Globus pallidus (tissue), 1 donor: ENCODE results near the gene WNK2.

Source experiments
- DNase-seq: peaks from one replicate; pipeline ENCODE4 v3.0.0-alpha.2; 2015; ENCODE audit warnings: low spot score

Gene WNK2

DNA sequence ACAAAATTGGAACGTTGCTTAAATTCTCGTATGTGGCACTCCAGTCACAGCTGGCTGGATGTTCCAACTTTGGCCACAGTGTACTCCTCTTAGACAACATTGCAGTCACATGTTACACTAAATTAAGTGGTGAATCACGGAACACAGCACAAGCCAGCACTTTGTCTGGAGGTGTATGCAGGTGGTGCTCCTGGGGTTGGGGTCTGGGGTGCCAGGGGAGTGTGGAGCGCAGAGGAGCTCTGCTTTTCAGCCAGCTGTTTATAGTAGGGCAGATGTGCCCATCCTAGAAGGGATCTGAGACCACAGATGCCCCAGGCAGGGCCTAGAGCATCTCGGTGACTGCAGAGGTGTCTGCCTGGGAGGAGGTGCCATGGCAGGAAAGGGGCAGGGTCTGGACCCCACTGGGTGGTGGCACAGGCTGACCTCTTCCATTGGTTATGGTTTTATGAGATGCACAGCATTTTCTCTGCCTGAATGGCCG lies 82.6 kb downstream of the WNK2 start:
- DNase-seq: no peak

GRCh38 chr9:93267091-93267541 lies 83.2 kb downstream of the WNK2 start:
- no peak for DNase-seq

DNA sequence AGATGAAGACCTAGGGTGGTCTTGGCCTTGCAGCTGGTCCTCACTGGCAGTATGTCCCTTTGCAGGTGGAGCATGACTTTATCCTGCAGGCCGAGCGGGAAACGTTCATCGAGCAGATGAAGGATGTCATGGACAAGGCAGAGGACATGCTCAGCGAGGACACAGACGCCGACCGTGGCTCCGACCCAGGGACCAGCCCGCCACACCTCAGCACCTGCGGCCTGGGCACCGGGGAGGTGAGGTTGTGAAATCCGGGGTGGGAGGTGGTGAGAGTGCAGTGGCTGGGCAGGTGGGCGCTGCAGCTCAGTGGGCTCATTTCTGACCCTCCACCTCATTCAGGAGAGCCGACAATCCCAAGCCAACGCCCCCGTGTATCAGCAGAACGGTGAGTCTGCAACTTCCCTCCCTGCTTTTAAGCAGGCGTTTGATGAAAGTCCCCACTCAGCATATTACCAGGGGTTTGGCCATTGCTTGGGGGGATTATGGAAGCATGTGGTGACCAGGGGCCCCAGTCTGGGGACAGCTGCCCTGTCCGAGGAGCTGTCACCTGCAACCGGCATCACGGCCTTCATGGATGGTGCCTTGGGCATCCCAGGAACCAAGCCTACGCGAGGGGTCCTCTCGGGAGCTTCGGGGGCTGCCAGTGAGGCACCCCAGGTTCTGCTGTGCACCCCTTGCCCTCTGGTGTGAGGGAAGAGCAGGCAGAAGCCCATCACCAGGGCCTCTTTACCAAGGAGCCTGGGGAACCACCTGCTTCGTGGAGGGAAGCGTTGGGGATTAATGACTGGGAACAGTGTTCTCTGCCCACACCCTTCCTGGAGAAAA lies 84.0 kb downstream of the WNK2 start:
- DNase-seq: no peak

DNA sequence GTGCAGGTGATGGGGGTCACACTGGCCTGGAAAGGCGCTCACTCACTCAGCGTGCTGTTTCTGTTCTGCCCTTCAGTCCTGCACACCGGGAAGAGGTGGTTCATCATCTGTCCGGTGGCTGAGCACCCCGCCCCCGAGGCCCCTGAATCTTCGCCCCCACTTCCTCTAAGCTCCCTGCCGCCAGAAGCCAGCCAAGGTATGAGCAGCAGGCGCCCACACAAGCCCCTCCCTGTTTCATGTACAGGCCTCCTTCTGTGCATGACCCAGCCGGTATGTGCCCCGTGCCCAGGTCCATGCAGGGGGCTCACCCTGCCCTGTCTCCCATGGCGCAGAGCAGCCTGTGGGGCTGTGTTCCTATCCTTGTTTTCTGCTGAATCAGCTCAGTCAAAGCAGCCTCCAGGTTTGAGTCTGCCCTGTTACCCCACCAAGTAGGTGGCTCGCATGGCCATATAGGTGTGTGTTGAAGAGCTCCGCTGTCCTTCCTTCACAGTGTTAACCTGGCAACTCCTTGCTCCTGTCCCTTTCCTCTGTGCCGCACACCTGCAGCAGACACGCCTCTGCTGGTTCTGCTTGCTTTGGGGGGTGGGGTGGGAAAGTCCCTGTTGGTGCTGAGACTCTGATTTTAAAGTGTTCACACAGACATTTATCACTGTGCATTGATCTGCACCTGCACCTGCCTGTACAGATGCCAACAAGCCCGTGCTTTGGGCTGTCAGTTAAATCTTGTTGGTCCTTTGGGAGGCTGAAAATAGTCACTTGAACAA lies 84.8 kb downstream of the WNK2 start:
- no peak for DNase-seq

DNA sequence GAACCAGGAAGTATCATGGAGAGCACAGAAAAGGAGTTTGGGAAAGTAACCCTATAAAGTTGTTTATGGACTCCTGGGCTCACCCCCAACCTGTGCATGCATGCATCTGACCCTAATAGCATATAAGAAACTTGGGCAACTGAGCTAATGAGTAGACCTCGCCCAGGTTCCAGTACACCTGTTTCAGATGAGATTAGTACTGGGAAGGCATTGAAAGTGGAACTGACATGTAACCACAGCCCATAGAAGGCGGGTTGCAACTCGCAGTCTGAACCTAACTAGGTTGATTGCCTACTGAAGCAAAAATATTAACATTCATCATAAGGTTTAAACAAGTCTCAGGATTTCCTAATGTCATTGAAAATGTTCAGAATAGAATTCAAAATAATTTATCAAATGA lies 87.0 kb downstream of the WNK2 start:
- no peak for DNase-seq

DNA sequence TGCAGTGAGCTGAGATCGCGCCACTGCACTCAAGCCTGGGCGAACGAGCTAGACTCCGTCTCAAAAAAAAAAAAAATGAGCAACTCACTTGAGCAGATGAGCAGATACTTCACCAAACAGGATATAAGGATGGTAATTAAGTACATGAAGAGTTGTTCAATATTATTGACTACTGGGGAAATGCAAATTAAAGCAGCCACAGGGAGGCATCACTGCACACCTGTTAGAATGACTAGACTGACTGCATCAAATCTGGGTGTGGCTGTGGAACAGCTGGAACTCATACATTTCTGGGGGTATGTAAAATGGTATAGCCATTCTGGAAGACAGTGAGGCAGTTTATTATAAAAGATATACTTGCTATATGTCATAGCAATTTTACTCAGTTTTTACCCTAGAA lies 93.0 kb downstream of the WNK2 start:
- DNase-seq: no peak

DNA sequence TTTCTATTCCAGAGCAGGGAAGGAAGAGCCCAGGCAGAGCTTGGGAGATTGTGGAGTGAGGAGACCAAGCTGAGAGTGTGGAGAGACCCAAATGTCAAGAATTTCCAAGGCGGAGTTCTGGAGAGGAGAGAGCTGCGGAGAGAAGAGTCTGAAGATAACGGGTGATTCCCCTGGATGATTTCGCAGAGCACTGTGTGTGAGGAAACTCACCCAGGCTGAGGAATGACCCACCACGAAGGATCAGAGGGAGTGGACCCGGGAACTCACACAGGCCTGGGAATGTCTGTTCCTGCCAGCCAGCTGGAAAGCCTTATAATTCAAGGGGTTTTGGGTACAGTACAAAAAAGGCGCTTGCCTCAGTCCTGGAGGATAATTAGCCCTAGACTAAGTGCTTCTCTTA lies 94.2 kb downstream of the WNK2 start:
- DNase-seq: no peak

GRCh38 chr9:93280661-93281259 lies 96.8 kb downstream of the WNK2 start:
- DNase-seq: no peak

- DNase-seq: no peak
Measured at GRCh38 chr9:93286252-93287188, 102.6 kb downstream of the WNK2 start.

- no peak for DNase-seq
Measured at GRCh38 chr9:93287189-93287552, 103.2 kb downstream of the WNK2 start.

GRCh38 chr9:93287593-93287992 lies 103.7 kb downstream of the WNK2 start:
- no peak for DNase-seq

DNA sequence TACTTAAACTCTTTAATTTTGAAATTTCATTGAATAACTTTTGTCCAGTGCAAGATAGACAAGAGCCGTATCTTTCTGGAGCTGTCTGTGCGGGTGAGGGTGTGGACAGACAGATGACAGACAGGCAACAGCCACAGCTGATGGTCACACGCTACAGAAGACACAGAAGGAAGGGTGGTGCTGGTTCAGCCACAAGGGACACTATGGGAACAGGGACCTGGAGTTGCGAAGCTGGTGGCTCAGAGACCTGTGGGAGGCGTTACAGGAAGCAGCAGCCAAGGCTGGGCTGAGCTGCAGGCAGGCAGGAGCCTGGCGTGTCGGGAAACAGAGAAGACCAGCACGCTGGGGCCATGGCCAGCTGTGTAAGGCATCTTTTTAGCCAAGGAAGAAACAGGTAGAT lies 104.4 kb downstream of the WNK2 start:
- DNase-seq: no peak

- no peak for DNase-seq
Measured at GRCh38 chr9:93288891-93289883, 105.2 kb downstream of the WNK2 start.

DNA sequence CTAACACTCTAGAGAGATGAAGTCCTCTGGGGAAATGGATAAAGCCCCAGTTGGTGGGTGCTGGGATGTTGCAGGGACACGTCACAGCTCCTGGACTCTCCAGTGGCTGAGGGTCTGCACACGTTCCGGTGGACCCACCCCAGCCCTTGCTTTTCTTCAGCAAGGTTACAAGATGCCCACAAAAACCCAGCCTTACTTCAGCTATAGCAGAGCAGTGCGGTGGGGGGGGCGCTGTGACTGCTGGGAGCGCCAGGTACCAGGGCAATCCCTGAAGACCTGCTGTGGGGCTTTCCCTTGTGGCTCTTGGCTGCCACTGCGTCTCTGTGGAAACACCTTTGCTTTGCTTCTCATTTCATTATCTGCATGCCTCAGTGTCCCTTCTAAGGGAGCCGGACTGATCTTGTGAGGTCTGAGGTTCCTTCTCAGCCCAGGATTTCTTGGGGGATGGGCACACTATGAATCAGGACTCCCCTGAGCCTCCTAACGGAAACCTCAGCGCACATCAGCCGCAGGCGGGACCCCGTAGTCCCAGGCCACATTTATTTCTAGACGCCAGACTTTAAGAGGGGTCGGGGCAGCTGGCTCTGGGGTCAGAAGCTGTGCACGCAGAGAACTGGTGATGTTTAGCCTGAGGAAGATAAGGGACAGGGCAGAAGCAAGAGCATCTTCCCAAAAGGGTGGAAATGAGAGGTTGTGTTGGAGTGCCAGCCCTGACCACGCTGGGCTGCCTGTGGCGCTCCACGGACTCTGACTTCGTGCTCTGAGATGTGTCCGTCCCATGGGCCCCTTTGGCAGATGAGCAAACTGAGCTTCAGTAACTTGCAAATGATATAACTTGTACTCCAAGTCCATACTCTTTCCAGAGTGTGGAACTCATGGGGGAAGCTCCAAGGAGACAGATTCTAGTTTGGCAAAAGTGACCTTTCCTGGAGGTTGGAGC lies 106.8 kb downstream of the WNK2 start:
- no peak for DNase-seq

DNA sequence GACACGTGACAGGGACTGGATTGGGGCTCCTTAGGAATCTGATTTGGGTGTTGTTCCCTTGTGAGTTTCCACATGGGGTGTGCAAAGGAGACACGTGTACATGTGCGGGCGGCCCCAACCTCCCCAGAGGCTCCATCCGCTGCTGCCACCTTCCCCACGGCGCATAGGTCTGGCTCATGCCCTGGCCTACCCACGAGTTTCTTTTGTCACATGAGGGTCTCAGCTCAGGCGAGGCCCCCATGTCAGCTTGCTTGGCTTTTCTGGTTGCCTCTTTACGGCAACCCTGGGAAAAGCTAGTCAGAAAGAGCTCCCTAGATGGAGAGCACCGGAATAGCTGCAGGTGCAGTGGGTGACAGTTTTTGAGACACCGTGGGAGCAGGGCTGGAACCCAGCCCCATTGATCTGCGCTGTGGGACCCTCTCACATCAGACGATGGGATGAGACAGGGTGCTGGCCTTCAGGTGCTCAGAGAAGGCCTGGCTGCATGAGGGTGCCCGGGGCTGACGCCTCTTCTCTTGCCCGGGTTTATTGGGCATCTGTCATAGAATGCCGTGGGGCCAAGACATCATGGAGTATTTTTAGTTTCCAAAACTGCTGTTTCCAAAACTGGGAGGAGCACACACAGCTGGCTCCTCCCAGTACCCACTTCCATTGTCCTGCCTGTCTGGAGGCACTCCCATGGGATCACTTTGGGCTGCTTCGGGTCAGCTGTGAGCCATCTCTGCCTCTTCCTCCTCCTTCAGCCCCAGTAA lies 107.8 kb downstream of the WNK2 start:
- DNase-seq: no peak

GRCh38 chr9:93292288-93292615 lies 108.3 kb downstream of the WNK2 start:
- DNase-seq: no peak

DNA sequence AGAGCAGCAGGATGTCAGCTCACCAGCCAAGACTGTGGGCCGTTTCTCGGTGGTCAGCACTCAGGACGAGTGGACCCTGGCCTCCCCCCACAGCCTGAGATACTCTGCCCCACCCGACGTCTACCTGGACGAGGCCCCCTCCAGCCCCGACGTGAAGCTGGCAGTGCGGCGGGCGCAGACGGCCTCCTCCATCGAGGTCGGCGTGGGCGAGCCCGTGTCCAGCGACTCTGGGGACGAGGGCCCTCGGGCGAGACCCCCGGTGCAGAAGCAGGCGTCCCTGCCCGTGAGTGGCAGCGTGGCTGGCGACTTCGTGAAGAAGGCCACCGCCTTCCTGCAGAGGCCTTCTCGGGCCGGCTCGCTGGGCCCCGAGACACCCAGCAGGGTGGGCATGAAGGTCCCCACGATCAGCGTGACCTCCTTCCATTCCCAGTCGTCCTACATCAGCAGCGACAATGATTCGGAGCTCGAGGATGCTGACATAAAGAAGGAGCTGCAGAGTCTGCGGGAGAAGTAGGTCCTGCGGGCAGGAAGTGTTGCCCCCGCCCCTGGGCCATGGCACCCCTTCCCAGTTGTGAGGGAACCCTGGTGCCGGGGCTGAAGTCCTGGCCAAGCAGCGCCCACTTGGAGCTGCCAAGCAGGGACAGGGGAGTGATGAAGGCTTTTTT lies 108.9 kb downstream of the WNK2 start:
- DNase-seq: no peak

GRCh38 chr9:93294011-93294410 lies 110.1 kb downstream of the WNK2 start:
- no peak for DNase-seq
